ENCODE measurements around the gene PHYKPL.

Gene PHYKPL

DNA sequence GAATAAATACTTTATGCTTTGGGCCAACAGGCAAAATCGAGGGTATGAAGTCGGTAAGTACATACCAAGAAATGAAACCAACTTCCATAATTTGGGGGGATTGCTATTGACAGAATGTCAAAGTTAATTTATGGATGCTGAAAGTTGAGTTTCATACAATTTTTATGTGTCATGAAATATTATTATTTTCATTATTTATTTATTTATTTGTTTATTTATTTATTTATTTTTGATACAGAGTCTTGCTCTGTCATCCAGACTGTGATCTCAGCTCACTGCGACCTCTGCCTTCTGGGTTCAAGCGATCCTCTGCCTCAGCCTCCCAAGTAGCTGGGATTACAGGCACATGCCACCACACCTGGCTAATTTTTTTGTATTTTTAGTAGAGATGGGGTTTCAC, 40.9 kb downstream of the PHYKPL start:
- no peak for DNase-seq (ENCODE audit: low read depth, low spot score)

DNA sequence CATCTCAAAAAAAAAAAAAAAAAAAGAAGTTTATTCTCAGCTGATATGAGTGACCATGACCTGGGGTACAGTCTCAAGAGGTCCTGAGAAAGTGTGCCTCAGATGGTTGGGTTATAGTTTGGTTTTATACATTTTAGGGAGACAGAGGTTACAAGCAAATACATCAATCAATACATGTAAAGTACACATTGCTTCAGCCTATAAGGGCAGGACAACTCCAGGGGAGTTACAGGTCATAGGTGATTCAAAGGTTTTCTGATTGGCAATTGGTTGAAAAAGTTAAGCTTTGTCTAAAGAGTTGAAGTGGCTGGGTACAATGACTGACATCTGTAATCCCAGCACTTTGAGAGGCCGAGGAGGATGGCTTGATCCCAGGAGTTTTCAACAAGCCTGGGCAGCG, 43.2 kb downstream of the PHYKPL start:
- DNase-seq (ENCODE audit: low read depth, low spot score) = no peak

DNA sequence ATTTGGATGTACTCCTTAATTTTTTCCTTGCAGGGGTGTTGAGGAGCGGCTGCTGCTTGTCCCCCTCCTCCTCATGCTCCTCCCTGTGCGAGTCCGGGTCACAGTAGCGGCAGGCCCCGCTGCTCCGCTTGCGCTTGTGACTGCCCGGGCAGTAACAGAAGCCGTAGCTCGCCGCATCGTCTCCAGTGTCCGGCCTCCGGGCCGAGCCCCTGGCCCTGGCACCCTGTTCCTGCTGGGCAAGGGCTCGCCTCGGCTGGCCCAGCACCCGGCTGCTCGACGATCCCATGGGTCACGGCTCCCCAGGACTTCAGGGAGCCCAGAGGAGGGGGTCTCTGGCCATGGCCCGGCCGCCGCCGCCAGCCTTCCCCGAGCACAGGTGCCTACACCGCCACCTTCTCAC, 45.6 kb downstream of the PHYKPL start, which contains the start of gene GMCL2:
GMCL2 (minus strand) TSS at position 358 of the 400 bp plus-strand sequence; CDS start at position 286, 72 bp downstream.
- no peak for DNase-seq (ENCODE audit: low read depth, low spot score)

DNA sequence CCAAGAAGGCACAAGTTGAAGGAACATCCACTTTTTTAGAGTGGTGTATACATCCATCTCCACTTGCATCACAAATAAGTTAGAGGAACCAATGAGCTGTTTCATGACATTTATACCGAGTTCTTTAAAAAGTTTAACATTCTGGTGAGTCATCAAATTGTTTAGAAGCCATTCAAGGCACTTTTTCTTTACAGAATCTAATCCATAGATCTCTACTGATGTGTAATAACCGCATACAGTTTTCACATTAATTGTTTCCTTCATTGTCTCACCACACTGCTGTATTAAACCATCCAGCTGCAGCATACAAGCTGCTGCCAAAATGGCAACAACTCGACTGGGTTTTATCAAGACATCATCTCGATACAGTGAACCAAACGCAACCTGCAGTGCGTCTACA, 46.2 kb downstream of the PHYKPL start:
- DNase-seq (ENCODE audit: low read depth, low spot score) = no peak

DNA sequence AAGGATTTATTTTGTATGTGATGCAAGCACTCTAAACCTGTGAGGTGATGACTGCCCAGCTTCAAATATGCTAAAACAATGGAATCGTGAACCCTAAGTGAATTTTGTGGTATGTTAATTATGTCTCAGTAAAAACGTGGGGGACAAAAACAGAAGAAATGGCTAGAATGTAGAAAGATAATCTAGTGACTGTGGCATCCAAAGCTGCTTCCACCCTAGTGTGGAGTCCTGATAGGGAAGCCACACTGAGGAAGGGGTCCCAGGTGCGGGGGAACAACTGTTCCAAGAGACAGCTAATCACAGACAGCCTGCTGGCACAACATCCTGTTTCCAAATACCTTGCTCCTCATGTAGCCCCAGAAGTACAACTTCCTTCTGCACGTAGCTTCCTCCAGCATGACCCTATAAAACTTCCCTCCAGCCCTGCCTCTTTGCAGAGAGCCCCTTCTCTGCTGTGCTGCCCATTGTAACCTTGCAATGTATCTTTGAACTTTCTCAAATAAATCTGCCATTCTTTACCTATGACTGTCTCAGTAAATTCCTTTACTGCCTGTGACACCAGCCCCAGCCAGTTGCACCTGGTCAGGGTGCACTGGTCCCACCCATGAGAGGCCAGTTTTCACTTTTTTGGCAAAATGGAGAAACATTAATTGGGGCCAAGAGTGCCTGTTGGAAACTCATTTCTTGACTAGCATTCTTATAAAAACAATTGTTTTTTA, 50.3 kb downstream of the PHYKPL start:
- DNase-seq (ENCODE audit: low read depth, low spot score) = no peak

DNA sequence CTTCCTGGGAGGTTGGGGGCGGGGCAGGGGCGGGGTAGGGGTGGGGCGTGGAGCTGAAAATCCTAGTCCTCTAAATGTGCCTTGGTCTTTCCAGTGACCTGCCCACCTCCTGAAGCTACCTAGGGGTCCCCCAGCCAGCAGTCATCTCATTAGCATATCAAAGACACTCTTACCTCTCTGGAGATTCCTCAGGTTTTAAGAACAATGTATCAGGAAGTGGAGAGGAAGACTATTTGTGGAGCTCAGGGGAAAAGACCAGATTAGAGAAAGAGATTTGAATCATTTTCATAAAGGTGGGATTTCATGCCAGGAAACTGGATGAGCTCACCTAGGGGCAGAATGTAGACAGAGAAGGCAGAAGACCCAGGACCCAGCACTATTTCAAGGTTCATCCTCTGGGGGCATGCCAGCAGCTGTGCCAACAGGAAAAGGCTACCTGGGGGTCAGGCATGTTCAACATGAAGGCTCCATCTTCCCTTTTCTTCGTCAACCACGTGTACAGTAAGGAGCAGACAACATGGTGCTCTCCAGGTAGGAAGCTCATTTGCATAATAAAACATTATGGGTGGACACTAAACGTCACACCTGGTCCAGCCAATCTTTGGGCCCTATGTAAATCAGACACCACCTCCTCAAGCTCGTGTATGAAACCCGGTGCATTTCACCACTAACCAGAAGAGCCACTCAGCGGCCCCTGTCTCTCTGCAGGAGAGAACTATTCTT, 52.3 kb downstream of the PHYKPL start:
- DNase-seq (ENCODE audit: low read depth, low spot score) = peak; percentile 98

DNA sequence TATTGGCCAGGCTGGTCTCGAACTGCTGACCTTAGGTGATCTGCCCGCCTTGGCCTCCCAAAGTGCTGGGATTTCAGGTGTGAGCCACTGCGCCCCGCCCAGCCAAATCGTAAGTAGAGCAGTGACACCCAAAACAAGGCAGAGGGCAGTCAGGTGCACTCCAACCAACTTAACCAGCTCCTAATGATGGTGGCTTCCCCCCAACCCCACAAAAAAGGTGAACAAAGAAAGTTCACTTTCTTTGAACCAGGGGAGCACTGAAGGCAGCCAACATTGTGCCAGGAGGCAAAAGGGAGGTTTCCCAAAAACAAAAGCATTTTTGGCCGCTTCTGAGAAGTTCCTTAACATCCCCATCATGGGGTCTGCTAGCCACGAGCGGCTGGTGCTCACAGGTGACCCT, 55.0 kb downstream of the PHYKPL start:
- no peak for DNase-seq (ENCODE audit: low read depth, low spot score)

DNA sequence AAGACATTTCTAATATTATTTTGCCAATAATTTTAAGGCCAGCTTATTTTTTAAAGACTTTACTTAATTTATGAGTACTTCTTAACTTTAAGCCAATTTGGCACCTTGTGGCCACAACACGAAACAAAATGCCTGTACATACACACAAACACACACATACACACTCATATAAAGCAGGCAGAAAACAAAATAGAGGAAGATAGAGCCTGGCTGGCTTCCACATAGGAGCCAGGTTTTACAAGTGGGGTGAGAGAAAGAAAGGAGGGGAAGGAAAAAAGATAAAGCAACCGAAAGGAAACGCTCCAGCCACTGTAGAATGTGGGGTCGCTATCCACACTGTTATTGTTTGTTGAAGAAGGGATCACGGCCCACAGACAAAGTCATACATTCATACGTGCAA, 55.8 kb downstream of the PHYKPL start:
- no peak for DNase-seq (ENCODE audit: low read depth, low spot score)

DNA sequence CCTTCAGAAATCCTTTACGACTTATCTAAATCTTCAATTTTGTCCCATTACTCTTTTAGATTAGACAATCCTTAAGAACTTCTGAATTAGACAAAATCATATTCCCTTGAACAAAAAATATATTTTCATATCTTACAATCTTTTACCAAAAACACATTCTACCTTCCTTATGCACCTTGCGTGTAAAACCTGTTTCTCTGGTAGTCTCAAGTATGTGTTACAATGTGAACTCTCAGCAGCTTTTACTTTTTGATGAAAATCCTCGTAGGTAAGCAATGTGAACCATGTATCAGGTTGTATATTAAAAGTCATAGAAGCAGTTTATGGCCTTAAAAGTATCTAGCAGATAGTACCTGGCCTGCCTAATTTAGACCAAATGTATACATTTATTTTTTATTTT, 58.1 kb downstream of the PHYKPL start:
- DNase-seq (ENCODE audit: low read depth, low spot score) = no peak

DNA sequence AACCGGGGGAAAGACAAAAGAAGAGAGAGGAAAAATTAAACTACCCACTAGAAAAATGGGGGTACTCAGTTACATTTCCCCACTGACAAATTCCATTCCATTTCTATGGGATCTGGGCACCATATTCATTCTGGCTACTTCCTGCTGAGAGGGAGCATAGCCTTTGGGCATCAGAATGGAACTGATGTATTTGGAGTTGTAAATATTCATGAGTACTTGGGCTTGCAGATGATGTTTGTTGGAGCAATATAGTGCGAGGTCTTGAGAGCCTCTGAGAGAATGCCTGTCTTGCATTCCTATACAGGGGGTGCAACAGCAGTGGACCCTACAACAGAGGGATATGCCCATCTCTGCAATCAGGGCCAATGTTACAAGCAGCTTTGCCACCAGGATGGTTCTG, 62.1 kb downstream of the PHYKPL start:
- no peak for DNase-seq (ENCODE audit: low read depth, low spot score)

DNA sequence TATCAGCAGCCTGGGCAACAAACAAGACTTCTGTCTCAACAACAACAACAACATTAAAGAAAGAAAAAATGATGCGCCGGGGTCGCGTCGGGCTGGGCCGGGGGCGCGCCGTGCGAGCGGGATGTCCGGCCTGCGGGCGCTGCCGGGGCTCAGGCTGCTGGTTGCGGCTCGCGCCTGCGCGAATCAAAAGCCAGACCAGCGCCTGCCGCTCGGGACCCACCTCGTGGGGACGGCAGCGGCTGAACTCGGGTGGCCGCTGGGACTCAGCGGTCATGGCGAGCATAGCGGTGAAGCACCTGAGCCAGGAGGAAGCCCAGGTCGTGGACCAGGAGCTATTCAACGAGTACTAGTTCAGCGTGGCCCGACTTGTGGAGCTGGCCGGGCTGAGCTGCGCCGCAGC, 67.0 kb downstream of the PHYKPL start:
- no peak for DNase-seq (ENCODE audit: low read depth, low spot score)

DNA sequence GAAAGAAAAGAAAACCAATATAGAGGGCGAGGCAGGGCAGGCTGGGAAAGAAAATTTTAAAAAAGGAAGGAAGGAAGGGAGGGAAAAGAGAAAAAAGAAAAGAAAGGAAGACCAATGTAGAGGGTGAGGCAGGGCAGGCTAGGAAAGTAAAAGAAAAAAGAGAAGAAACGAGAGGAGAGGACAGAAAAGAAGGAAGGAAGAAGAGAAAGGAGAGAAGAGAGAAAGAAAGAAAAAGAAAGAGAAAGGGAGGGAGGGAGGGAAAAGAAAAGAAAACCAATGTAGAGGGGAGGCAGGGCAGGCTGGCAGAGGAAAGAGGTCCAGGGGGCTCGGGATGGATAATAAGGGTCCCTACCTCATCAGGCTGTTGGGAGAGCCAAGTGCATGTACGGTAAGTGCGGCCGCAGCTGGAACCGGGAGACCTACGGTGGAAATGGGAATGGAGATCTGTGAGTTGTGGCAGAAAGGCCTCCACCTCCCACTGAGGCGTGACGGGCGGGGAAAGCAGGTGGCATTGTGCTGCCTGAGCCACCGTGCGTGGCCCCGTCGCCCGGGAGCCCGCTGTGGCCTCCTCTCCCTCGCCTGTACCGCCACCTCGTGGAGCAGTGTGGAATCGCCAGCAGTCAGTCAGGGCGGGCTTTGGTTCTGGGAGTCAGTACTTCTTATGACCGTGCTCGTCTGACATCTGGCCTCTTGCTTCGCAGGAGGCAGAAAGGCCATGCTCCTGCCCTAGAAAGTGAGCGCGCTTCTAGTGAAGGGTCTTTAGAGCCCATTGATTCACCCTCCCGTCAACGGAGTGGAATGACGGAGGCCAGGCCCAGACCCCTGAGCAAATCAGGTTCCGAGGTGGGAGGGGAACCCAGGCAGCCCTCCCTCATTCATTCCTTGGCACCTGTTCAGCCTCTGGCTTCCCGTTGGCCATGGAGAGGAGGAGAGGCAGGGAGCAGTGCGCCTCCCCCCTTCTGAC, 68.5 kb downstream of the PHYKPL start:
- no peak for DNase-seq (ENCODE audit: low read depth, low spot score)

DNA sequence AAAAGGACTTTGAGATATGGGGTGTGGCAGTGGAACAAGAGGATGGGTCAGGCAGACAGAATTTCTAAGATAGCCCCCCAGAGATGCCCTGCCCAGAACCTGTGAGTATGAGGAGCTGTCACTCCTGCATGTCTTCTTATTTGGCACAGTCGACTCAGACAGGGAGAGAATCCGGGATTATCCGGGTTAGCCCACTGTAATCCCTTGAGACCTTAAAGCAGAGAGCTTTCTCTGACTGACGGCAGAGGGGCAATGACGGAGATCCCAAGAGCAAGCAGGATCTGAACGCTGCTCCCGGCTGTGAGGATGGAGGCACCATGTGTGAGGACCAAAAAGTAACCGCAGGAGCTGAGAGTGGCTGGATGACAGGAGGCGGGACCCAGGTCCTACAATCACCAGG, 70.1 kb downstream of the PHYKPL start:
- DNase-seq (ENCODE audit: low read depth, low spot score) = no peak

DNA sequence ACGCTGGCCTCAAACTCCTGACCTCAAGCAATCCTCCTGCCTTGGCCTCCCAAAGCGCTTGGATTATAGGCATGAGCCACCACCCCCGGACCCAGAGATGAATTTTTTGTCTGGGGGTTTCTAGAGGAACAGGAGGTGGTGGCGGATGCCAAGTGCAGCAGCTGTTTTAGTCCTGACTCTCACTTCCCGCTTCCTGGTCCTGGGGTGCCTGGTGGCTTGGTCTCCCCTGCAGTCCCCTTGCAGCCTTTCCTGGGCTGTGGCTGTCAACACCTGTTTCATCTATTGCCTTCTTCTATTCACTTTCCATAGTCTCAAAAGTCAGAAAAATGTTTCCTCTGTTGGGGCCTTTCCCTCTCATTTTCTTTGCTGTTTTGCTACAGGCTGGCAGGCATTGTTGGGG, 72.4 kb downstream of the PHYKPL start:
- DNase-seq (ENCODE audit: low read depth, low spot score) = no peak

All from iPS DF 19.7 (cell line).